ENCODE data around the gene GIN1. TPM values are rescaled to one million over a fixed set of nuclear protein-coding genes. Genes with fewer than 3 reads are reported as not detected.
"Not testable (repeated sequence)": the region's sequence is repeated elsewhere in the genome, so short reads cannot be mapped to it uniquely, and the experiment has no call there.

Gene GIN1
- total RNA-seq, 4 donors from 2014 or later, result 5.5 to 10.3 (median 6.0) TPM

DNA sequence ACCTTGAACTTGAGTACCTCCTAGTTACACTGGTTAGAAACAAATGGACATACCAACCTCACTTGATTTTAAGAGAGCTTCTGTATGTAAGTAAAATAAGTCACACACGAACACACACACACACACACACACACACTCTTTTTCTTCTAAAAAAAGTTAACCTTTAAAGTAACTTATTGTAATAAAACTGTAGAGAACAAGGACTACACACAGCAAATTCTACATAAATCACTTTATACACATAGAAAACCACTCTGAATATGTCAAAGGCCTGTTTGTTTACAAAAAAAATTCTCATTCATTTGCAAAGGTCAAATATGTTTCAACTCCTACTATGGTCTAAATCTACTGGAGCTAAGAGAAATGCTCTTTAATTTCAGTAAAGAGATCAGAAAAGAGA, 29.1 kb downstream of the GIN1 start:
- peaks cover 0 to 78% of the 10 kb centered on the region in 2 donors for H3K36me3 ChIP-seq
- 67 to 80% methylated on average over 1 of the region's 1 CpG for WGBS, 2 donors (ENCODE audit: low coverage in 1 of 2)

GRCh38 chr5:103089272-103089671, 30.7 kb downstream of the GIN1 start:
- Histone ChIP-seq H3K4me1 (no peaks in the 10 kb centered on the region), H3K9me3 (peaks cover 0 to 7% (median 0%) of the 10 kb centered on the region in 3 donors), H3K27me3 (no peaks in the 10 kb centered on the region), H3K4me3 (no peak overlapping the region), H3K36me3 (peaks cover 0 to 82% of the 10 kb centered on the region in 2 donors), H3K27ac (no peak overlapping the region)
- WGBS, 2 donors (ENCODE audit: low coverage in 1 of 2), result 100% methylated on average over 1 of the region's 1 CpG
- TF ChIP-seq POLR2AphosphoS5 (IDR thresholded peaks at IDR 0.05), result no peak
- no peak for TF ChIP-seq EP300 (IDR thresholded peaks at IDR 0.05)
- no peak for TF ChIP-seq CTCF (IDR thresholded peaks at IDR 0.05)
- no peak for TF ChIP-seq POLR2A (IDR thresholded peaks at IDR 0.05)
- ATAC-seq, result no peak

More for the DNA sequence above, 29.1 kb downstream of the GIN1 start:
- ATAC-seq, result no peak
- no peaks in the 10 kb centered on the region for H3K9me3 ChIP-seq
- TF ChIP-seq POLR2AphosphoS5 (IDR thresholded peaks at IDR 0.05) (no peak), CTCF (IDR thresholded peaks at IDR 0.05) (no peak), POLR2A (IDR thresholded peaks at IDR 0.05) (no peak), EP300 (IDR thresholded peaks at IDR 0.05) (no peak)
- H3K27me3 ChIP-seq, result no peaks in the 10 kb centered on the region
- H3K27ac ChIP-seq, result no peak overlapping the region
- H3K4me1 ChIP-seq, result no peaks in the 10 kb centered on the region
- no peak overlapping the region for H3K4me3 ChIP-seq

DNA sequence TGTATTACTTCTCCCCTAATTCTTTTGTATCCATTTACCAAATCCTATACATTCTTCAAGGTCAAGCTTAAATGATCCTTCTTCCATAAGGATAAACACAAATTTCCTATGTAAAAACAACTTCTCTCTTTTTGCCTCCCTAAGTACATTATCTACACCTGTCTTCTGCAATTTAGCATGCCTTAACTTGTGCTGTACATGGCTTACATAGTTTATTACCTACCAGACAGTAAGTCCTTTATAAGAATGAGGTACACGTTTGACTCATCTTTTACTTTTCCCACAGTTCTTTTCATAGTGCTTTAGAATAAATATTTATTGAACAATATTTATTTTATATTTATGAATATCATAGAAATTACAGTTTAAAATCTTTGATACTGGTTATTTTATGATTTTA, 33.4 kb downstream of the GIN1 start:
- Histone ChIP-seq H3K36me3 (peaks cover 0 to 65% of the 10 kb centered on the region in 2 donors), H3K27ac (no peak overlapping the region), H3K4me1 (no peaks in the 10 kb centered on the region), H3K9me3 (peaks cover 0 to 33% (median 0%) of the 10 kb centered on the region in 3 donors), H3K27me3 (no peaks in the 10 kb centered on the region), H3K4me3 (no peak overlapping the region)
- no peak for ATAC-seq
- 92 to 94% methylated on average over 1 of the region's 1 CpG for WGBS, 2 donors (ENCODE audit: low coverage in 1 of 2)
- TF ChIP-seq POLR2A (IDR thresholded peaks at IDR 0.05) (no peak), EP300 (IDR thresholded peaks at IDR 0.05) (no peak), POLR2AphosphoS5 (IDR thresholded peaks at IDR 0.05) (no peak), CTCF (IDR thresholded peaks at IDR 0.05) (no peak)

GRCh38 chr5:103079796-103080195, 40.1 kb downstream of the GIN1 start:
- peaks cover 0 to 6% of the 10 kb centered on the region in 2 donors for H3K36me3 ChIP-seq
- WGBS, 2 donors (ENCODE audit: low coverage in 1 of 2), result 20 to 100% methylated on average over 1 of the region's 4 CpGs
- TF ChIP-seq POLR2AphosphoS5 (IDR thresholded peaks at IDR 0.05), result no peak
- no peak for TF ChIP-seq CTCF (IDR thresholded peaks at IDR 0.05)
- no peak for TF ChIP-seq POLR2A (IDR thresholded peaks at IDR 0.05)
- no peak for ATAC-seq
- no peak overlapping the region for H3K27ac ChIP-seq
- H3K27me3 ChIP-seq, result no peaks in the 10 kb centered on the region
- H3K4me1 ChIP-seq, result no peaks in the 10 kb centered on the region
- H3K4me3 ChIP-seq, result no peak overlapping the region
- peaks cover 0 to 89% (median 0%) of the 10 kb centered on the region in 3 donors for H3K9me3 ChIP-seq

GRCh38 chr5:103075442-103075841, 44.5 kb downstream of the GIN1 start:
- no peaks in the 10 kb centered on the region for H3K27me3 ChIP-seq
- no peak for ATAC-seq
- peaks cover 0 to 83% (median 0%) of the 10 kb centered on the region in 3 donors for H3K9me3 ChIP-seq
- H3K4me1 ChIP-seq, result no peaks in the 10 kb centered on the region
- no peak overlapping the region for H3K4me3 ChIP-seq
- H3K36me3 ChIP-seq, result no peaks in the 10 kb centered on the region
- TF ChIP-seq CTCF (IDR thresholded peaks at IDR 0.05), result no peak
- no peak for TF ChIP-seq POLR2A (IDR thresholded peaks at IDR 0.05)
- no peak for TF ChIP-seq POLR2AphosphoS5 (IDR thresholded peaks at IDR 0.05)
- no peak for TF ChIP-seq EP300 (IDR thresholded peaks at IDR 0.05)
- no peak overlapping the region for H3K27ac ChIP-seq
- WGBS, 2 donors (ENCODE audit: low coverage in 1 of 2), result 80 to 100% methylated on average over 2 to 4 of the region's 4 CpGs

GRCh38 chr5:103073500-103073899, 46.4 kb downstream of the GIN1 start:
- not testable (repeated sequence) for H3K27ac ChIP-seq, H3K4me1 ChIP-seq, H3K4me3 ChIP-seq, H3K36me3 ChIP-seq, ATAC-seq, H3K27me3 ChIP-seq
- WGBS, 2 donors (ENCODE audit: low coverage in 1 of 2), result 80% methylated on average over 4 of the region's 4 CpGs; no CpG with 5 or more reads in 1 of the 2 donors
- H3K9me3 ChIP-seq, result peaks cover 0 to 65% (median 0%) of the 10 kb centered on the region in 3 donors
